ENCODE measurements around the gene RUNDC3A. TPM values are rescaled to one million over a fixed set of nuclear protein-coding genes. Genes with fewer than 3 reads are reported as not detected.
"Not testable (repeated sequence)": the region's sequence is repeated elsewhere in the genome, so short reads cannot be mapped to it uniquely, and the experiment has no call there.

Gene RUNDC3A
- total and polyA plus RNA-seq, 8 donors = 0.43 to 40.8 (median 4.5) TPM; not detected in 1

GRCh38 chr17:44338702-44339101 is 30.3 kb downstream of the RUNDC3A start:
- peak in 1 of 2 donors; percentile 74 for DNase-seq
- Histone ChIP-seq H3K27me3 (peaks cover 0 to 23% (median 0%) of the 10 kb centered on the region in 3 donors), H3K36me3 (no peaks in the 10 kb centered on the region), H3K4me3 (no peak overlapping the region), H3K9me3 (no peaks in the 10 kb centered on the region), H3K27ac (no peak overlapping the region), H3K4me1 (peaks cover 0 to 23% (median 0%) of the 10 kb centered on the region in 4 donors)
- intact Hi-C loops (cut with DNase I; ENCODE audit: low total_unique reads) = no loop called here
- WGBS, 5 donors = 43 to 55% (median 48%) methylated on average over 6 of the region's 6 CpGs
- TF ChIP-seq CTCF (IDR thresholded peaks at IDR 0.05) (no peak), POLR2A (IDR thresholded peaks at IDR 0.05) (no peak), EP300 (IDR thresholded peaks at IDR 0.05) (no peak), POLR2AphosphoS5 (IDR thresholded peaks at IDR 0.05) (no peak)

GRCh38 chr17:44340553-44340952 is 32.2 kb downstream of the RUNDC3A start:
- H3K4me3 ChIP-seq; H3K36me3 ChIP-seq; H3K27ac ChIP-seq; DNase-seq; intact Hi-C loops (cut with DNase I; ENCODE audit: low total_unique reads); H3K9me3 ChIP-seq: not testable (repeated sequence)
- 51 to 59% (median 54%) methylated on average over 5 of the region's 5 CpGs for WGBS, 5 donors
- H3K4me1 ChIP-seq = peaks cover 4 to 20% (median 9%) of the 10 kb centered on the region in 4 donors
- H3K27me3 ChIP-seq = peaks cover 0 to 23% (median 0%) of the 10 kb centered on the region in 3 donors

GRCh38 chr17:44343510-44344209 is 35.3 kb downstream of the RUNDC3A start:
- Histone ChIP-seq H3K27ac (no peak overlapping the region), H3K4me3 (no peak overlapping the region), H3K36me3 (peaks cover 0 to 5% (median 3%) of the 10 kb centered on the region in 4 donors), H3K9me3 (no peaks in the 10 kb centered on the region), H3K4me1 (peaks cover 11 to 47% (median 23%) of the 10 kb centered on the region in 4 donors), H3K27me3 (peaks cover 0 to under 1% (median 0%) of the 10 kb centered on the region in 3 donors)
- TF ChIP-seq CTCF (IDR thresholded peaks at IDR 0.05) = no peak
- no peak for TF ChIP-seq POLR2AphosphoS5 (IDR thresholded peaks at IDR 0.05)
- no peak for TF ChIP-seq EP300 (IDR thresholded peaks at IDR 0.05)
- TF ChIP-seq POLR2A (IDR thresholded peaks at IDR 0.05) = no peak
- WGBS, 5 donors = 67 to 77% (median 72%) methylated on average over 11 of the region's 11 CpGs
- DNase-seq = no peak
- intact Hi-C loops (cut with DNase I; ENCODE audit: low total_unique reads) = no loop called here

GRCh38 chr17:44344939-44345453 is 36.6 kb downstream of the RUNDC3A start, which contains the start of gene GRN:
Gene GRN, plus strand, starts transcription at chr17:44345302. Its CDS starts 3,863 bp downstream, at chr17:44349165.
- peak in 2 of 4 donors; percentile 58 to 67 for TF ChIP-seq POLR2A (IDR thresholded peaks at IDR 0.05)
- peak in 1 of 7 experiments; percentile 10 for TF ChIP-seq CTCF (IDR thresholded peaks at IDR 0.05)
- TF ChIP-seq POLR2AphosphoS5 (IDR thresholded peaks at IDR 0.05) = peak; percentile 87 to 92 (median 91)
- no peak for TF ChIP-seq EP300 (IDR thresholded peaks at IDR 0.05)
- intact Hi-C loops (cut with DNase I; ENCODE audit: low total_unique reads) = no loop called here

More at GRCh38 chr17:44344939-44345453, 36.6 kb downstream of the RUNDC3A start, which contains the start of gene GRN:
- Histone ChIP-seq H3K27ac (peak within 1 kb of the TSS; percentile 83 to 91 (median 87)), H3K4me1 (peaks cover 11 to 55% (median 23%) of the 10 kb centered on the region in 4 donors), H3K9me3 (no peaks in the 10 kb centered on the region), H3K36me3 (peaks cover 8 to 18% (median 17%) of the 10 kb centered on the region in 4 donors), H3K4me3 (peak within 1 kb of the TSS; percentile 62 to 89 (median 76)), H3K27me3 (no peaks in the 10 kb centered on the region)
- 0 to 1% (median 0%) methylated on average over 23 to 26 of the region's 26 CpGs for WGBS, 5 donors
- DNase-seq = peak; percentile 96 to 99
